Kidney (tissue), 14 donors: ENCODE data around the gene SLC22A15. TPM values are rescaled to one million over a fixed set of nuclear protein-coding genes. Genes with fewer than 3 reads are reported as not detected.

ENCODE experiments used
- DNase-seq, 5 donors: peaks; one replicate each; pipeline ENCODE4 v3.0.0-alpha.2; 2013 to 2020
- FAIRE-seq: peaks from 2 replicates; lab custom pipeline; 2012; peaks lifted over from hg19 to GRCh38; lab: Jason Lieb, UNC
- H3K27ac ChIP-seq, 2 donors: one replicate each; pipeline ENCODE4 v1.7.0; 2013; ENCODE audit warnings: low read depth in 2 of 2, low read length in 2 of 2, inconsistent platforms in 1 of 2
- H3K27me3 ChIP-seq: one replicate; pipeline ENCODE4 v1.7.1; 2013; ENCODE audit warnings: low read length, inconsistent platforms; ENCODE audit not compliant: control insufficient read depth, insufficient read depth
- H3K36me3 ChIP-seq, 3 donors: one replicate each; pipeline versions ENCODE4 v1.7.0 to v1.7.1; 2013; ENCODE audit warnings: low read length in 3 of 3, control low read depth in 1 of 3, inconsistent platforms in 1 of 3; ENCODE audit not compliant: insufficient read depth in 3 of 3, control insufficient read depth in 2 of 3
- H3K4me1 ChIP-seq, 3 donors: one replicate each; pipeline versions ENCODE4 v1.7.0 to v1.7.1; 2013; ENCODE audit warnings: low read length in 3 of 3, inconsistent platforms in 1 of 3, low read depth in 1 of 3; ENCODE audit not compliant: control insufficient read depth in 2 of 3, insufficient read depth in 2 of 3
- H3K4me3 ChIP-seq, 3 donors: one replicate each; pipeline versions ENCODE4 v1.7.0 to v1.8.1; 2013; ENCODE audit warnings: low read length in 3 of 3, control low read depth in 1 of 3, inconsistent platforms in 1 of 3
- H3K9ac ChIP-seq, 3 donors: one replicate each; pipeline versions ENCODE4 v1.7.0 to v1.7.1; 2013; ENCODE audit warnings: low read length in 3 of 3, control low read depth in 1 of 3, inconsistent platforms in 1 of 3
- H3K9me3 ChIP-seq, 3 donors: one replicate each; pipeline versions ENCODE4 v1.7.0 to v1.7.1; 2013; ENCODE audit warnings: low read length in 3 of 3, control low read depth in 1 of 3, inconsistent platforms in 1 of 3; ENCODE audit not compliant: control insufficient read depth in 2 of 3, insufficient read depth in 1 of 3
- CTCF ChIP-seq: IDR thresholded peaks from 3 replicates; pipeline ENCODE4 v1.5.1; 2012; ENCODE audit warnings: mild to moderate bottlenecking, moderate library complexity, borderline replicate concordance; ENCODE audit not compliant: insufficient read depth; ENCODE audit errors: extremely low read depth
- intact Hi-C: fragments of 100-400 bp; cut with DNase I; formaldehyde crosslinking; loops from one replicate; pipeline ENCODE4 v1.11.1; 2022
- polyA plus RNA-seq: library from polyadenylated mRNA; stranded (reverse); fragments of 350-450 nt; fragmentation: Illumina TruSeq; extraction: RNeasy Lipid Tissue Mini Kit (QIAGEN cat#74804); gene quantifications from one replicate; pipeline ENCODE4 v1.2.3, GENCODE V29; 2014; ENCODE audit warnings: low read depth, low replicate concordance; ENCODE audit not compliant: insufficient read depth
- total RNA-seq: library from RNA; stranded (reverse); fragmentation: NEBNext Ultra II Directional; extraction: Animal tissue kit (Norgen Biotek cat#: 25700); gene quantifications from one replicate; pipeline ENCODE4 v1.2.1, GENCODE V29; 2021
- donor health status: control.
- donor health status: control.
- donor health status: control.
- donor health status: control.
- donor health status: control.
- donor health status: DM: yes; HTN: yes; CAD: no.
- donor health status: Normal renal cell carcinoma (clear cell type).

SLC22A15 gene
- total and polyA plus RNA-seq, 2 donors from 2014 or later: 3.5 to 9.8 TPM

DNA sequence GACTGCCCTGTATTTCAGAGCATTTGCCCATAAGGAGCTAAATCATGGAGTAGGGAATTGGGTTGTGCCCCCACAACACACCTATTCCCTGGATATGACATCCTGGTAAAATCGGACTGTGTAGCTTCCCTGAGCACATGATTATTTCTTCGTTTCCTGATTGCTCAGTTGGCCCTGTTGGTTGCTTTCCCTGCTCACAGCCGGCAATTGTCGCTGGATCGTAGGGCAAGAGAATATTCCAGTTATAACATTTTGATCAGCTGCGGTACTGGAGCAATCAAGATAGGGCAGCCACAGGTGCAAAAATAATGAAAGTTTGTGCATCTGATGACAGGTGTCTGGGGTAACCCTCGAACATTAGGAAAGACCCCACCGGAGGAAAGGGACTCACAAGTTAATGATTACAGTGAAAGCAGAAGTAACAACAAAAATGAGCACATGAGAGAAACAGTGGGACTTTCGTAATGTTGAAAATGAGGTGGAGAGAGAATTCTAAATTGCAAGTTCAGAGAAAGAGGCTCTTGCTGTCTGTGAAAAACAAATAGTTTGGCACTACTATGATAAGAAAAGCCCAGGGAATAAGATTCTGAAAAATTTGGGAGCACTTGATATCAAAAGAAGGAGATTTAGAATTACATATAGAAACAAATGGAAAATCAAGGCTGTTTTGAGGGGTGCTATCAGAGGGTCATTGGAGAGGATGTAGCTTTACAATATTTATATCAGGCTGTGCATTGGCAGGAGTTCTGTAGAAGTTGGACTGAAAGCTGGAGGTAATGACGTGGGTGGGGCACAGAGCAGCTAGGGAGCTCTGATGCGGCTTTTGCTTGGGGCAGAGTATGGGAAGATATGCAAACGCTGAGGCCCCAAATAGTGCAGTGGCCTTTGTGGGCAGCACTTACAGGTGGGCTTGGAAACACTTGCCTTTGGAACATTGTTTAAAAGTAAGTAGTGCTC, 134.5 kb downstream of the SLC22A15 start, which contains the start of gene MAB21L3:
Gene MAB21L3 (plus strand): TSS at position 833 of the 957 bp plus-strand sequence. CDS start 1,217 bp downstream, outside the sequence.
- intact Hi-C loops: no loop called here
- FAIRE-seq (no peak), DNase-seq (peak in 1 of 5 donors; percentile 14)

GRCh38 chr1:116111524-116112021, 135.3 kb downstream of the SLC22A15 start:
- peak in 4 of 5 donors; percentile 45 to 67 (median 58) for DNase-seq
- TF ChIP-seq CTCF: no peak
- peak overlapping the region; percentile 79 to 92 for H3K27ac ChIP-seq
- peak overlapping the region in 1 of 3 donors; percentile 14 for H3K9ac ChIP-seq
- H3K27me3 ChIP-seq: no peaks in the 10 kb centered on the region
- no peaks in the 10 kb centered on the region for H3K9me3 ChIP-seq
- no peak for FAIRE-seq
- intact Hi-C loops: no loop called here
- no peak overlapping the region for H3K4me3 ChIP-seq
- H3K4me1 ChIP-seq: peaks cover 3 to 17% (median 6%) of the 10 kb centered on the region in 3 donors
- H3K36me3 ChIP-seq: no peaks in the 10 kb centered on the region

More for the DNA sequence above, 134.5 kb downstream of the SLC22A15 start, which contains the start of gene MAB21L3:
- no peaks in the 10 kb centered on the region for H3K27me3 ChIP-seq
- TF ChIP-seq CTCF: no peak
- no peaks in the 10 kb centered on the region for H3K36me3 ChIP-seq
- H3K4me3 ChIP-seq: peak within 1 kb of the TSS in 1 of 3 donors; percentile 12
- H3K4me1 ChIP-seq: peaks cover 3 to 16% (median 6%) of the 10 kb centered on the region in 3 donors
- no peaks in the 10 kb centered on the region for H3K9me3 ChIP-seq
- peak within 1 kb of the TSS; percentile 79 to 92 for H3K27ac ChIP-seq
- H3K9ac ChIP-seq: peak within 1 kb of the TSS in 1 of 3 donors; percentile 35

- Histone ChIP-seq H3K4me1 (peaks cover 3 to 17% (median 6%) of the 10 kb centered on the region in 3 donors), H3K27ac (peak overlapping the region; percentile 79 to 92), H3K36me3 (no peaks in the 10 kb centered on the region), H3K9me3 (no peaks in the 10 kb centered on the region), H3K27me3 (no peaks in the 10 kb centered on the region), H3K9ac (no peak overlapping the region), H3K4me3 (no peak overlapping the region)
- DNase-seq (no peak), FAIRE-seq (no peak)
- no peak for TF ChIP-seq CTCF
- intact Hi-C loops: no loop called here
Observed at GRCh38 chr1:116112388-116113140, 136.3 kb downstream of the SLC22A15 start.
